ENCODE data around the gene IFNAR1.

DNA sequence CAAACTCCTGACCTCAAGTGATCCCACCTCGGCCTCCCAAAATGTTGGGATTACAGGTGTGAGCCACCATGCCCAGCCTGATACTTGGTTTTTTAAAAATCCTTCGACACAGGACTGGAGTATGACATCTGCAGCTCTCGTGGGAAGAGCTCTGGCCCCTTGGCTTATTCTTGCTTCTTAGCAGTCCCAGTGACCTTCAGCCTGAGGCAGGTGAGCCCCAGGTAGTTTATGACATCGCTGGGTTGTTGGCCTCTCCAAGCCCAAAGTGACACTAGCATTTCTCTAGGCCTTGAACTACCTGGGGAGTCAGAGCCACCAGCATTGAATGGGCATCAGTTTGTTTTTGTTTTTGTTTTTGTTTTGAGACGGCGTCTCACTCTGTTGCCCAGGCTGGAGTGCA, 62.5 kb downstream of the IFNAR1 start:
- no peak for TF ChIP-seq POLR2A (IDR thresholded peaks at IDR 0.05; ENCODE audit: extremely low read depth, insufficient read length)
- TF ChIP-seq, protein P1, sequence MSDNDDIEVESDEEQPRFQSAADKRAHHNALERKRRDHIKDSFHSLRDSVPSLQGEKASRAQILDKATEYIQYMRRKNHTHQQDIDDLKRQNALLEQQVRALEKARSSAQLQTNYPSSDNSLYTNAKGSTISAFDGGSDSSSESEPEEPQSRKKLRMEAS (IDR thresholded peaks at IDR 0.05; ENCODE audit: low read depth, low read length): no peak

Data from NB4 (cell line).